OCI-LY3 (cell line): ENCODE results near the gene MZB1.
A peak's percentile ranks its signal among the peaks of the same experiment; 100 is the strongest.
"Not testable (repeated sequence)": the region's sequence is repeated elsewhere in the genome, so short reads cannot be mapped to it uniquely, and the experiment has no call there.

Experiments used
- H2AFZ ChIP-seq: fragments of 200-600, 300-600 bp; shearing (Covaris generic); 2 replicates; pipeline ENCODE4 v1.6.0; 2014; ENCODE audit warnings: antibody characterized with exemption, low read depth, low read length
- H3K27ac ChIP-seq: fragments of 200-600, 300-600 bp; sonication (generic); 2 replicates; pipeline ENCODE4 v1.5.1; 2014; ENCODE audit warnings: mild to moderate bottlenecking, low read length, moderate library complexity, mixed read lengths
- H3K27me3 ChIP-seq: fragments of 200-600, 300-600 bp; sonication (generic); 2 replicates; pipeline ENCODE4 v1.6.1; 2014; ENCODE audit warnings: low read depth, low read length, mixed read lengths
- H3K36me3 ChIP-seq: fragments of 200-600, 300-600 bp; sonication (generic); replicated peaks from 2 replicates; pipeline ENCODE3; 2014; ENCODE audit warnings: low read depth, low read length, mixed read lengths
- H3K4me1 ChIP-seq: fragments of 300-600, 200-600 bp; sonication (generic); 2 replicates; pipeline ENCODE4 v1.6.1; 2014; ENCODE audit warnings: low read length, mixed read lengths
- H3K4me2 ChIP-seq: fragments of 200-600, 300-600 bp; sonication (generic); 2 replicates; pipeline ENCODE4 v1.6.1; 2014; ENCODE audit warnings: low read length, mixed read lengths
- H3K4me3 ChIP-seq: fragments of 300-600, 200-600 bp; sonication (generic); 2 replicates; pipeline ENCODE4 v1.5.1; 2014; ENCODE audit warnings: antibody characterized with exemption, mild to moderate bottlenecking, low read length, moderate library complexity
- H3K79me2 ChIP-seq: fragments of 300-600, 200-600 bp; shearing (Covaris generic); 2 replicates; pipeline ENCODE4 v1.6.1; 2014; ENCODE audit warnings: mild to moderate bottlenecking, low read length, mixed read lengths
- H3K9ac ChIP-seq: fragments of 300-600, 200-600 bp; shearing (Covaris generic); 2 replicates; pipeline ENCODE4 v1.6.0; 2014; ENCODE audit warnings: mild to moderate bottlenecking, low read length, moderate library complexity
- H3K9me3 ChIP-seq: fragments of 200-600, 300-600 bp; shearing (Covaris generic); 2 replicates; pipeline ENCODE4 v1.6.1; 2014; ENCODE audit warnings: low read length, mixed read lengths; ENCODE audit not compliant: insufficient read depth
- H4K20me1 ChIP-seq: fragments of 200-600, 300-600 bp; sonication (generic); 2 replicates; pipeline ENCODE4 v1.6.1; 2016; ENCODE audit warnings: low read length, mixed read lengths; ENCODE audit not compliant: insufficient read depth
- CTCF ChIP-seq: fragments of 200-600, 300-600 bp; sonication (generic); IDR thresholded peaks from 2 replicates; pipeline ENCODE4 v1.5.1; 2014; ENCODE audit warnings: antibody characterized with exemption, low read length, low read depth
- EZH2phosphoT487 ChIP-seq: fragments of 200-600 bp; shearing (Covaris generic); IDR thresholded peaks from 2 replicates; pipeline ENCODE4 v1.6.1; 2018; ENCODE audit warnings: antibody characterized with exemption, mixed run types, low read depth

MZB1 gene

DNA sequence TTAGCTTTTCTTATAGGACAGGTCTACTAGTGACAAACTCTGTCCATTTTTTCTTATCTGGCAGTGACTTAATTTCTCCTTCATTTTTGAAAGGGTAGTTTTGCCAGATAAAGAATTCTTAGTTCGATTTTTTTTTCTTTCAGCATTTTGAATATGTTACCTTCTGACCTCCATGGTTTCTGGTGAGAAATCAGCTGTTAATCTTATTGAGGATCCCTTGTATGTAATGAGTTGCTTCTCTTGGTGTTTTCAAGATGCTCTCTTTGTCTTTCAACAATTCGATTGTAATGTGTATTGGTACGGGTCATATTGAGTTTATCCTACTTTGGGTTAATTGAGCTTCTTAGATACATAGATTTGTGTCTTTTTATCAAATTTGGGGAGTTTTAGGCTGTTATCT, 35.5 kb downstream of the MZB1 start:
- Histone ChIP-seq H3K4me1 (no peaks in the 10 kb centered on the region), H3K36me3 (no peaks in the 10 kb centered on the region), H2AFZ (no peak overlapping the region), H3K4me3 (no peak overlapping the region), H4K20me1 (peaks cover 34% of the 10 kb centered on the region; the same call in 1 of the 2 replicates), H3K9ac (no peak overlapping the region), H3K27me3 (no peaks in the 10 kb centered on the region), H3K27ac (no peak overlapping the region), H3K4me2 (no peak overlapping the region), H3K9me3 (no peaks in the 10 kb centered on the region), H3K79me2 (peaks cover 44% of the 10 kb centered on the region)
- no peak for TF ChIP-seq CTCF
- no peak for TF ChIP-seq EZH2phosphoT487

DNA sequence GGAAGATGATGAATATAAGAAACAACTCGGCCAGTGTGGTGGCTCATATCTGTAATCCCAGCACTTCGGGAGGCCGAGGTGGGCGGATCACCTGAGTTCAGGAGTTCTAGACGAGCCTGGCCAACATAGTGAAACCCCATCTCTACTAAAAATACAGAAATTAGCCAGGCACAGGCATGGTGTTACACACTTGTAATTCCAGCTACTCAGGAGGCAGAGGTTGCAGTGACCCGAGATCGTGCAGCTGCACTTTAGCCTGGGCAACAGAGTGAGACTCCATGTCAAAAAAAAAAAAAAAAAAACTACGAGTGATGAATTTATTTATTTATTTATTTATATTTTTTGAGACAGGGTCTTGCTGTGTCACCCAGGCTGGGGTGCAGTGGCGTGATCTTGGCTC, 41.9 kb downstream of the MZB1 start:
- not testable (repeated sequence) for H3K9me3 ChIP-seq, H3K27ac ChIP-seq, H3K4me3 ChIP-seq, H3K4me1 ChIP-seq, H3K9ac ChIP-seq, H3K27me3 ChIP-seq, H2AFZ ChIP-seq, H3K4me2 ChIP-seq, H3K36me3 ChIP-seq
- H4K20me1 ChIP-seq: peaks cover 31% of the 10 kb centered on the region
- H3K79me2 ChIP-seq: peaks cover 76% of the 10 kb centered on the region

GRCh38 chr5:139345442-139345841, 44.3 kb downstream of the MZB1 start:
- Histone ChIP-seq H3K4me1 (peaks cover 11% of the 10 kb centered on the region), H3K79me2 (peaks cover 78% of the 10 kb centered on the region), H4K20me1 (peaks cover 28% of the 10 kb centered on the region)
- not testable (repeated sequence) for H3K9ac ChIP-seq, H2AFZ ChIP-seq, H3K36me3 ChIP-seq, H3K4me2 ChIP-seq, H3K27me3 ChIP-seq, H3K4me3 ChIP-seq, H3K27ac ChIP-seq, H3K9me3 ChIP-seq

GRCh38 chr5:139344177-139344576, 45.5 kb downstream of the MZB1 start:
- Histone ChIP-seq H3K27me3 (no peaks in the 10 kb centered on the region), H3K27ac (no peak overlapping the region), H4K20me1 (peaks cover 28% of the 10 kb centered on the region), H2AFZ (no peak overlapping the region), H3K9ac (no peak overlapping the region), H3K36me3 (peaks cover 9% of the 10 kb centered on the region), H3K4me1 (peaks cover 11% of the 10 kb centered on the region), H3K9me3 (no peaks in the 10 kb centered on the region), H3K4me3 (no peak overlapping the region), H3K79me2 (peaks cover 69% of the 10 kb centered on the region), H3K4me2 (no peak overlapping the region)
- no peak for TF ChIP-seq EZH2phosphoT487
- no peak for TF ChIP-seq CTCF

DNA sequence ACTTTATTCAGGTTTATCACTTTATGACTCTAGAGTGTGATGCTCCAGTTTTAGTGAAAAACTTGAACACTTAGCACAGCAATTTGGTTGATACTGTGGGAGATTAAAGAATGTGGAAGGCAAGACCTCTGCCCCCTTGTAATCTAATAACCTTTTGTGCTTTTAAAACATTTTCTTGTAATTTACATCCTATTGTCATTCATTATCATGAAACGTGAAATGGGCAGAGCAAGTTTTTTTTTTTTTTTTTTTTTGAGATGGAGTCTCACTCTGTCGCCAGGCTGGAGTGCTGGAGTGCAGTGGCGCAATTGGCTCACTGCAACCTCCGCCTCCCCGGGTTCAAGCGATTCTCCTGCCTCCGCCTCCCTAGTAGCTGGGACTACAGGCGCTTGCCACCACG, 46.2 kb downstream of the MZB1 start:
- peaks cover 11% of the 10 kb centered on the region for H3K4me1 ChIP-seq
- H3K4me2 ChIP-seq: peak overlapping the region; percentile 82
- 0 out of 2 replicates have a peak overlapping the region, but pooled peaks have one; percentile 79 for H3K9ac ChIP-seq
- H3K9me3 ChIP-seq: no peaks in the 10 kb centered on the region
- H2AFZ ChIP-seq: no peak overlapping the region
- TF ChIP-seq CTCF (no peak), EZH2phosphoT487 (no peak)
- peaks cover 28% of the 10 kb centered on the region for H4K20me1 ChIP-seq
- peaks cover 9% of the 10 kb centered on the region for H3K36me3 ChIP-seq
- no peak overlapping the region for H3K27ac ChIP-seq
- H3K27me3 ChIP-seq: no peaks in the 10 kb centered on the region
- peak overlapping the region; percentile 97 for H3K4me3 ChIP-seq
- peaks cover 64% of the 10 kb centered on the region for H3K79me2 ChIP-seq
